Astrocyte of the spinal cord (primary cell): ENCODE results near the gene MVK.

ENCODE experiments used
- DNase-seq: peaks from one replicate; pipeline ENCODE4 v3.0.0; 2011; ENCODE audit warnings: low read depth, low spot score
- H3K4me3 ChIP-seq: 2 replicates; pipeline ENCODE4 v1.5.1; 2011; ENCODE audit warnings: low read depth, mild to moderate bottlenecking, low read length, moderate library complexity
- CTCF ChIP-seq: IDR thresholded peaks from 2 replicates; pipeline ENCODE4 v1.5.1; 2012; ENCODE audit warnings: low read depth, mild to moderate bottlenecking, low read length, inconsistent platforms
- in situ Hi-C: cut with HindIII; loops from 2 replicates; pipeline ENCODE4 v1.10.0; 2017; ENCODE audit warnings: low sequenced_read_pairs

Gene MVK

GRCh38 chr12:109590566-109590965 lies 17.0 kb downstream of the MVK start:
- H3K4me3 ChIP-seq, result no peak overlapping the region
- no peak for TF ChIP-seq CTCF
- no peak for DNase-seq
- in situ Hi-C loops, result no loop called here

GRCh38 chr12:109591041-109591440 lies 17.4 kb downstream of the MVK start:
- TF ChIP-seq CTCF, result no peak
- no peak overlapping the region for H3K4me3 ChIP-seq

GRCh38 chr12:109592195-109592904 lies 18.8 kb downstream of the MVK start:
- in situ Hi-C loops, result no loop called here
- DNase-seq, result no peak
- no peak overlapping the region for H3K4me3 ChIP-seq
- no peak for TF ChIP-seq CTCF

More at GRCh38 chr12:109591041-109591440, 17.4 kb downstream of the MVK start:
- in situ Hi-C loops, result no loop called here
- no peak for DNase-seq

- in situ Hi-C loops, result no loop called here
These were observed 19.3 kb downstream of the MVK start for GRCh38 chr12:109592905-109593272.

GRCh38 chr12:109594556-109595317 lies 21.1 kb downstream of the MVK start:
- TF ChIP-seq CTCF, result no peak
- DNase-seq, result no peak
- in situ Hi-C loops, result no loop called here
- no peak overlapping the region for H3K4me3 ChIP-seq

More at GRCh38 chr12:109592905-109593272, 19.3 kb downstream of the MVK start:
- no peak overlapping the region for H3K4me3 ChIP-seq
- DNase-seq, result no peak
- TF ChIP-seq CTCF, result no peak

- no peak for DNase-seq
- no peak overlapping the region for H3K4me3 ChIP-seq
These were observed 21.8 kb downstream of the MVK start for GRCh38 chr12:109595321-109595902.

More at GRCh38 chr12:109595321-109595902, 21.8 kb downstream of the MVK start:
- in situ Hi-C loops, result no loop called here
- TF ChIP-seq CTCF, result no peak
